Endothelial cell of umbilical vein (primary cell): ENCODE results near the gene MEI4. TPM values are rescaled to one million over a fixed set of nuclear protein-coding genes. Genes with fewer than 3 reads are reported as not detected.

Experiments used
- BruUV-seq: library from RNA; stranded (reverse); fragments of 400-500 nt; replicated peaks from 2 replicates; lab custom pipeline; 2021; lab: Mats Ljungman, UMichigan
- CTCF ChIA-PET: fragments of 300-600, 350-600 bp; sonication (Branson Sonifier 250); formaldehyde crosslinking; loops from one replicate; lab custom pipeline; 2021; ENCODE audit warnings: antibody characterized with exemption, inconsistent platforms; lab: Charles Lee
- POLR2A ChIA-PET: fragments of 300-600, 350-600 bp; sonication (Branson Sonifier 250); formaldehyde crosslinking; loops from one replicate; lab custom pipeline; 2021; ENCODE audit warnings: antibody characterized with exemption, inconsistent platforms; lab: Charles Lee
- DNase-seq: peaks from one replicate; pipeline ENCODE4 v3.0.0-alpha.2; 2011; ENCODE audit warnings: low read depth, low spot score
- FAIRE-seq: peaks from 2 replicates; lab custom pipeline; 2011; peaks lifted over from hg19 to GRCh38; lab: Jason Lieb, UNC
- H2AFZ ChIP-seq: 2 replicates; pipeline ENCODE4 v1.6.0; 2012; ENCODE audit warnings: low read depth, low read length, control low read depth, inconsistent platforms
- H3K27ac ChIP-seq: 2 replicates; pipeline ENCODE4 v1.5.1; 2011; ENCODE audit warnings: low read depth, mild to moderate bottlenecking, control low read depth, low read length, moderate library complexity; ENCODE audit not compliant: insufficient read depth
- H3K27me3 ChIP-seq, 2 experiments: 2 replicates each; pipeline versions ENCODE4 v1.6.0 to v1.6.1; 2011; ENCODE audit warnings: low read length in 2 of 2, mixed read lengths in 1 of 2; ENCODE audit not compliant: control insufficient read depth in 2 of 2, insufficient read depth in 2 of 2
- H3K36me3 ChIP-seq, 2 experiments: 2 replicates in 1 of 2; 3 replicates in 1 of 2; pipeline ENCODE4 v1.5.1; 2011; ENCODE audit warnings: low read length in 2 of 2, mild to moderate bottlenecking in 1 of 2, moderate library complexity in 1 of 2; ENCODE audit not compliant: control insufficient read depth in 2 of 2, insufficient read depth in 2 of 2; ENCODE audit errors: extremely low read depth in 1 of 2
- H3K4me1 ChIP-seq: 3 replicates; pipeline ENCODE4 v1.5.1; 2011; ENCODE audit warnings: mild to moderate bottlenecking, low read length; ENCODE audit not compliant: control insufficient read depth, insufficient read depth; ENCODE audit errors: extremely low read depth
- H3K4me2 ChIP-seq: 2 replicates; pipeline ENCODE4 v1.6.1; 2011; ENCODE audit warnings: low read length, control low read depth, mixed read lengths; ENCODE audit not compliant: insufficient read depth
- H3K4me3 ChIP-seq, 3 experiments: fragments of 200-600 bp in 1 of 3; sonication (generic), shearing (Covaris generic) in 1 of 3; replicated peaks in 1 of 3; 2 replicates each; pipeline ENCODE4 v1.5.1; 2011 to 2016; ENCODE audit warnings: control low read depth in 3 of 3, low read length in 3 of 3, mild to moderate bottlenecking in 2 of 3, inconsistent platforms in 1 of 3, low read depth in 1 of 3, moderate library complexity in 1 of 3; ENCODE audit not compliant: insufficient read depth in 1 of 3
- H3K79me2 ChIP-seq: 2 replicates; pipeline ENCODE4 v1.6.0; 2012; ENCODE audit warnings: low read length, inconsistent platforms; ENCODE audit not compliant: control insufficient read depth, insufficient read depth
- H3K9ac ChIP-seq: replicated peaks from 2 replicates; pipeline ENCODE3; 2011; ENCODE audit warnings: low read length, control low read depth; ENCODE audit not compliant: insufficient read depth; ENCODE audit errors: extremely low read depth
- H3K9me1 ChIP-seq: replicated peaks from 3 replicates; pipeline ENCODE4 v1.6.0; 2011; ENCODE audit warnings: mild to moderate bottlenecking, low read length; ENCODE audit not compliant: control insufficient read depth, insufficient read depth; ENCODE audit errors: extremely low read depth
- H3K9me3 ChIP-seq: replicated peaks from 2 replicates; pipeline ENCODE4 v1.5.1; 2012; ENCODE audit warnings: low read length, inconsistent platforms; ENCODE audit not compliant: control insufficient read depth, insufficient read depth
- H4K20me1 ChIP-seq: replicated peaks from 2 replicates; pipeline ENCODE3; 2011; ENCODE audit warnings: mild to moderate bottlenecking, low read length; ENCODE audit not compliant: control insufficient read depth, insufficient read depth; ENCODE audit errors: extremely low read depth
- EZH2 ChIP-seq: IDR thresholded peaks from 2 replicates; pipeline ENCODE4 v1.6.1; 2012; ENCODE audit warnings: borderline replicate concordance, low read depth, mild to moderate bottlenecking, moderate library complexity, low read length, inconsistent platforms; ENCODE audit not compliant: severe bottlenecking
- FOS ChIP-seq: IDR thresholded peaks from 2 replicates; pipeline ENCODE4 v1.6.1; 2011; ENCODE audit warnings: mild to moderate bottlenecking, low read length, moderate library complexity, borderline replicate concordance; ENCODE audit not compliant: insufficient read depth
- GATA2 ChIP-seq: IDR thresholded peaks from 2 replicates; pipeline ENCODE4 v1.7.0; 2011; ENCODE audit warnings: low read depth, mild to moderate bottlenecking, moderate library complexity, mixed read lengths, low read length; ENCODE audit not compliant: insufficient read length, insufficient read depth
- JUN ChIP-seq: IDR thresholded peaks from 2 replicates; pipeline ENCODE4 v1.6.1; 2011; ENCODE audit warnings: borderline replicate concordance, low read depth; ENCODE audit not compliant: insufficient read length, insufficient read depth
- MAX ChIP-seq: IDR thresholded peaks from 2 replicates; pipeline ENCODE4 v1.6.1; 2011; ENCODE audit not compliant: insufficient read depth, insufficient read length
- MYC ChIP-seq: IDR thresholded peaks from one replicate; pipeline ENCODE4 v1.6.1; 2011; ENCODE audit warnings: mild to moderate bottlenecking, low read depth, low read length
- POLR2A ChIP-seq: IDR thresholded peaks from 2 replicates; pipeline ENCODE4 v1.6.1; 2012; ENCODE audit warnings: low read depth, mild to moderate bottlenecking, control low read depth, low read length
- POLR2AphosphoS5 ChIP-seq: IDR thresholded peaks from 2 replicates; pipeline ENCODE4 v1.6.1; 2012; ENCODE audit warnings: low read depth, mild to moderate bottlenecking, control low read depth, low read length, moderate library complexity; ENCODE audit not compliant: insufficient read depth
- dilution Hi-C: fragments of 300-500 bp; cut with MboI; formaldehyde crosslinking; loops from one replicate; pipeline ENCODE4 v1.15.0; 2019; ENCODE audit warnings: low sequenced_read_pairs; ENCODE audit not compliant: extremely low pct_ligation_motif_present
- intact Hi-C: fragments of 100-400 bp; cut with micrococcal nuclease; formaldehyde crosslinking; loops from one replicate; pipeline ENCODE4 v1.10.0; 2022
- polyA plus RNA-seq, 4 experiments: library from polyadenylated mRNA; depleted of rRNA in 3 of 4; stranded (reverse) in 3 of 4; unstranded in 1 of 4; fragments of >200 nt; gene quantifications; 2 replicates each; pipeline versions ENCODE4 v1.2.1 to v1.2.3, GENCODE V29; 2011 to 2012; ENCODE audit warnings: missing spikeins in 1 of 4
- total RNA-seq: library from RNA; stranded (reverse); gene quantifications from 2 replicates; pipeline ENCODE4 v1.2.3, GENCODE V29; 2021
- TF ChIP-seq, protein P1 (sequence below), 2 donors: IDR thresholded peaks; 1 replicate in 1 of 2; 2 replicates in 1 of 2; pipeline ENCODE4 v1.5.1; 2011; ENCODE audit warnings: low read length in 2 of 2, mild to moderate bottlenecking in 2 of 2, moderate library complexity in 2 of 2, control low read depth in 1 of 2, inconsistent platforms in 1 of 2, low read depth in 1 of 2; ENCODE audit not compliant: insufficient read depth in 1 of 2; ENCODE audit errors: extremely low read depth in 1 of 2

The MEI4 gene
- total and polyA plus RNA-seq, 2 donors (not counting 3 experiments of a cell fraction or from before 2014, with no cell fraction given): not detected

GRCh38 chr6:77763124-77763523 lies 110.3 kb downstream of the MEI4 start:
- POLR2A ChIA-PET: no interaction called here
- no peaks in the 10 kb centered on the region for H3K9me3 ChIP-seq
- CTCF ChIA-PET: interaction anchor here (0.6 kb wide), 1 partner anchor 221 kb away, joined by 3 read pairs; no protein-coding TSS in a partner anchor
- peaks cover 0 to 2% of the 10 kb centered on the region in 2 experiments for H3K27me3 ChIP-seq
- FAIRE-seq (no peak), DNase-seq (no peak)
- H3K79me2 ChIP-seq: no peaks in the 10 kb centered on the region
- no peaks in the 10 kb centered on the region for H3K4me1 ChIP-seq
- no peaks in the 10 kb centered on the region for H3K36me3 ChIP-seq
- no peaks in the 10 kb centered on the region for H3K9me1 ChIP-seq
- no peak overlapping the region for H3K27ac ChIP-seq
- BruUV-seq: no TSS peak
- H4K20me1 ChIP-seq: no peaks in the 10 kb centered on the region
- no peak overlapping the region for H3K4me3 ChIP-seq
- dilution Hi-C loops: no loop called here
- TF ChIP-seq POLR2AphosphoS5: no peak
- TF ChIP-seq MYC: no peak
- no peak for TF ChIP-seq POLR2A
- no peak for TF ChIP-seq GATA2
- TF ChIP-seq EZH2: no peak
- no peak for TF ChIP-seq FOS
- intact Hi-C loops: no loop called here
- no peak overlapping the region for H2AFZ ChIP-seq
- no peak overlapping the region for H3K4me2 ChIP-seq
- H3K9ac ChIP-seq: no peak overlapping the region

GRCh38 chr6:77764364-77764763 lies 111.5 kb downstream of the MEI4 start:
- POLR2A ChIA-PET: no interaction called here
- Histone ChIP-seq H3K4me1 (no peaks in the 10 kb centered on the region), H3K9me1 (no peaks in the 10 kb centered on the region), H4K20me1 (no peaks in the 10 kb centered on the region), H3K27ac (no peak overlapping the region), H3K4me2 (no peak overlapping the region), H3K27me3 (peaks cover 0 to 2% of the 10 kb centered on the region in 2 experiments), H3K9ac (no peak overlapping the region), H3K36me3 (no peaks in the 10 kb centered on the region), H3K9me3 (no peaks in the 10 kb centered on the region), H3K4me3 (no peak overlapping the region), H2AFZ (no peak overlapping the region), H3K79me2 (no peaks in the 10 kb centered on the region)
- FAIRE-seq (no peak), DNase-seq (no peak)
- intact Hi-C loops: no loop called here
- CTCF ChIA-PET: no interaction called here
- dilution Hi-C loops: no loop called here
- TF ChIP-seq POLR2A (no peak), FOS (no peak), POLR2AphosphoS5 (no peak), MAX (no peak), JUN (no peak), EZH2 (no peak)
- TF ChIP-seq, protein P1, sequence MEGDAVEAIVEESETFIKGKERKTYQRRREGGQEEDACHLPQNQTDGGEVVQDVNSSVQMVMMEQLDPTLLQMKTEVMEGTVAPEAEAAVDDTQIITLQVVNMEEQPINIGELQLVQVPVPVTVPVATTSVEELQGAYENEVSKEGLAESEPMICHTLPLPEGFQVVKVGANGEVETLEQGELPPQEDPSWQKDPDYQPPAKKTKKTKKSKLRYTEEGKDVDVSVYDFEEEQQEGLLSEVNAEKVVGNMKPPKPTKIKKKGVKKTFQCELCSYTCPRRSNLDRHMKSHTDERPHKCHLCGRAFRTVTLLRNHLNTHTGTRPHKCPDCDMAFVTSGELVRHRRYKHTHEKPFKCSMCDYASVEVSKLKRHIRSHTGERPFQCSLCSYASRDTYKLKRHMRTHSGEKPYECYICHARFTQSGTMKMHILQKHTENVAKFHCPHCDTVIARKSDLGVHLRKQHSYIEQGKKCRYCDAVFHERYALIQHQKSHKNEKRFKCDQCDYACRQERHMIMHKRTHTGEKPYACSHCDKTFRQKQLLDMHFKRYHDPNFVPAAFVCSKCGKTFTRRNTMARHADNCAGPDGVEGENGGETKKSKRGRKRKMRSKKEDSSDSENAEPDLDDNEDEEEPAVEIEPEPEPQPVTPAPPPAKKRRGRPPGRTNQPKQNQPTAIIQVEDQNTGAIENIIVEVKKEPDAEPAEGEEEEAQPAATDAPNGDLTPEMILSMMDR (IDR thresholded peaks at IDR 0.05; ENCODE audit: extremely low read depth in 1 of 2, insufficient read depth in 1 of 2, low read depth in 1 of 2, low read length in 2 of 2): no peak
- no TSS peak for BruUV-seq
